CD4-positive, CD25-positive, alpha-beta regulatory T cell (primary cell): Measurements from ENCODE around the gene ATN1. TPM values are rescaled to one million over a fixed set of nuclear protein-coding genes. Genes with fewer than 3 reads are reported as not detected.

Experiments used
- ATAC-seq, 2 donors: fragments of 150-1000 bp; cut with Tn5 transposase; one replicate each; pipeline ENCODE4 v1.10.0; 2021; ENCODE audit warnings: low read depth in 2 of 2, moderate number of reproducible peaks in 2 of 2, moderate library complexity in 1 of 2
- DNase-seq, 3 donors: peaks; one replicate each; pipeline versions ENCODE4 v3.0.0 to v3.0.0-alpha.2; 2012 to 2022; ENCODE audit warnings: mixed read lengths in 1 of 3
- H3K27ac ChIP-seq: one replicate; pipeline ENCODE4 v1.7.0; 2013; ENCODE audit warnings: mild to moderate bottlenecking, low read length; ENCODE audit not compliant: insufficient read depth, poor library complexity, severe bottlenecking
- H3K27me3 ChIP-seq: one replicate; pipeline ENCODE4 v1.7.0; 2013; ENCODE audit warnings: low read length; ENCODE audit not compliant: control insufficient read depth, insufficient read depth
- H3K36me3 ChIP-seq: one replicate; pipeline ENCODE4 v1.7.0; 2013; ENCODE audit warnings: mild to moderate bottlenecking, low read length, moderate library complexity; ENCODE audit not compliant: control insufficient read depth, insufficient read depth
- H3K4me1 ChIP-seq: 2 replicates; pipeline ENCODE4 v1.7.0; 2013; ENCODE audit warnings: mild to moderate bottlenecking, low read length; ENCODE audit not compliant: insufficient read depth, control insufficient read depth, poor library complexity, severe bottlenecking
- H3K4me3 ChIP-seq: one replicate; pipeline ENCODE4 v1.7.0; 2013; ENCODE audit warnings: low read depth, mild to moderate bottlenecking, low read length, moderate library complexity
- H3K9me3 ChIP-seq, 2 experiments: 1 replicate in 1 of 2; 2 replicates in 1 of 2; pipeline ENCODE4 v1.7.0; 2013; ENCODE audit warnings: low read length in 2 of 2, mild to moderate bottlenecking in 1 of 2, moderate library complexity in 1 of 2; ENCODE audit not compliant: control insufficient read depth in 2 of 2
- H3K27ac Mint-ChIP-seq, 3 donors: one replicate each; pipeline ENCODE4 v1.8.0; 2020 to 2022; ENCODE audit warnings: mild to moderate bottlenecking in 3 of 3, mixed read lengths in 3 of 3, moderate library complexity in 2 of 3
- H3K27me3 Mint-ChIP-seq: one replicate; pipeline ENCODE4 v1.8.0; 2022; ENCODE audit warnings: mild to moderate bottlenecking, mixed read lengths
- H3K36me3 Mint-ChIP-seq: one replicate; pipeline ENCODE4 v1.8.0; 2020; ENCODE audit warnings: mixed read lengths
- H3K4me1 Mint-ChIP-seq, 4 donors: one replicate each; pipeline ENCODE4 v1.8.0; 2020 to 2022; ENCODE audit warnings: mixed read lengths in 4 of 4, mild to moderate bottlenecking in 1 of 4
- H3K4me3 Mint-ChIP-seq, 4 donors: one replicate each; pipeline ENCODE4 v1.8.0; 2020 to 2022; ENCODE audit warnings: mild to moderate bottlenecking in 4 of 4, mixed read lengths in 4 of 4, moderate library complexity in 3 of 4
- H3K9me3 Mint-ChIP-seq, 7 donors: one replicate each; pipeline ENCODE4 v1.8.0; 2020 to 2022; ENCODE audit warnings: mixed read lengths in 7 of 7, mild to moderate bottlenecking in 3 of 7, moderate library complexity in 2 of 7
- polyA plus RNA-seq, 4 donors: library from polyadenylated mRNA; unstranded; fragments of 300-500 nt; fragmentation: Illumina TruSeq; gene quantifications; one replicate each; pipeline ENCODE4 v1.2.3, GENCODE V29; 2021
- total RNA-seq: library from RNA; stranded (reverse); gene quantifications from one replicate; pipeline ENCODE4 v1.2.3, GENCODE V29; 2022

Gene ATN1
- total and polyA plus RNA-seq, 5 donors from 2014 or later: 0.17 to 27.5 (median 0.60) TPM

DNA sequence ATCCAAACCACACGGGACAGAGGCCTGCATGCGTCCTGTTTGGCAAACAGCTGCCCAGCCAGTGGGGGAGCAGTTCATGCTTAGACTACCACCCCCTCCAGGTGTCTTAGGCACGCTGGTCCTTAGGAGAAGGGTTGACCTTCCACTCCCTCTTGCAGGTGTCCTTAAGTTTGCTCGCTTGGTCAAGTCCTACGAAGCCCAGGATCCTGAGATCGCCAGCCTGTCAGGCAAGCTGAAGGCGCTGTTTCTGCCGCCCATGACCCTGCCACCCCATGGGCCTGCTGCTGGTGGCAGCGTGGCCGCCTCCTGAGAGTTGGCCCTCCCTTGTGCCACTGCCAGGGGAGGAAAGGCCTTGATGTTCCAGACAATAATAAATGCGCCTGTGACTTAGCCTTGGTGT is 17.9 kb downstream of the ATN1 start:
- peak overlapping the region; percentile 79 for H3K4me3 ChIP-seq
- no peak for ATAC-seq
- no peaks in the 10 kb centered on the region for H3K27me3 ChIP-seq
- H3K36me3 ChIP-seq: no peaks in the 10 kb centered on the region
- H3K27ac ChIP-seq: peak overlapping the region; percentile 98
- peak overlapping the region; percentile 88 to 99 (median 98) for H3K4me3 Mint-ChIP-seq
- peaks cover 12 to 81% (median 44%) of the 10 kb centered on the region in 4 donors for H3K4me1 Mint-ChIP-seq
- H3K9me3 ChIP-seq: no peaks in the 10 kb centered on the region
- peaks cover 81% of the 10 kb centered on the region for H3K4me1 ChIP-seq
- H3K27me3 Mint-ChIP-seq: peaks cover 4% of the 10 kb centered on the region
- H3K36me3 Mint-ChIP-seq: no peaks in the 10 kb centered on the region
- H3K27ac Mint-ChIP-seq: peak overlapping the region; percentile 97 to 99 (median 98)
- DNase-seq: no peak
- no peaks in the 10 kb centered on the region for H3K9me3 Mint-ChIP-seq

DNA sequence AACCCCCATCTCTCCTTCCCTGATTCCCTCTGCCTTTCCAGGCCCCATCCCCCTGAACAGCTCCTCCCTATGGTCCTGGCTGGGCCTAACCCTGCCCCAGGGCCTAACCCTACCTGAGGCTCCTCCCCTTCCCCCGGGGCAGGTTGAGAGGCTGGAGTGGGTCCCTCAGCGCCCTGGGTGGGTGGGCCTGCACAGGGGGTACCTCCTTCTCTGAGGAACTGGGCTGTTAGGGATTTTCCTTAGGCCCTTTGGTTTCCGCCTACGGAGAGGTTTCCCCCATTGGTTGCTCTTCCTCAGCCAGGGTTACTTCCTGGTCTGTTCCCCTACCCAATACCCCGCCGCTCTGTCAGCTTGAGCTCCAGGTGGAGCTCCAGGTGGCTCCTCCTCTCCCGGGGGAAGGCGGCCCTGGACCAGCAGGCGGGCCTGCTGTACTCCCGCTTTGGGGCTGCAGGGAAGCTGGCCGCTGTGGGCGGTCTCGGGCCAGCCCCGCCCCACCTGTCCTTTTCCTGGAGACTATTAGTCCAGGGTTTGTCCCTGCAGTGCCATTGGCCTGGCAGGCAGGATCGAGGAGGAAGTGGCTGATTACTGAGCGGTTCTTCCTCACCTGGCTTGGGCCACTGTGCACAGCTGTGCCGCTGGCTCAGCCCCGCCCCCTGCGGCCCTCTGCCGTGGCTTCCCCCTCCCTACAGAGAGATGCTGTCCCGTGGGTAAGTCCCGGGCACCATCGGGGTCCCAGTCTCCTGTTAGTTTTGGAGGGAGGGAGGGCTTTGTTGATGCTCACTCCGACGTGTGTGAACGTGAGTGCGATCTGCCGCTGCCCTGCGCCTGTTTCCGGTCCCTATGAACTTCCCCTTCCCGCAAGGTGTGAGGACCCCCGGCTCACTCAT is 18.5 kb downstream of the ATN1 start:
- peaks cover 14 to 84% (median 46%) of the 10 kb centered on the region in 4 donors for H3K4me1 Mint-ChIP-seq
- peaks cover 4% of the 10 kb centered on the region for H3K27me3 Mint-ChIP-seq
- H3K36me3 Mint-ChIP-seq: no peaks in the 10 kb centered on the region
- no peaks in the 10 kb centered on the region for H3K36me3 ChIP-seq
- H3K4me1 ChIP-seq: peaks cover 86% of the 10 kb centered on the region
- peak overlapping the region; percentile 98 for H3K27ac ChIP-seq
- peak; percentile 52 to 77 (median 73) for DNase-seq
- ATAC-seq: peak; percentile 3 to 4
- peak overlapping the region; percentile 88 to 99 (median 96) for H3K4me3 Mint-ChIP-seq
- no peaks in the 10 kb centered on the region for H3K27me3 ChIP-seq
- H3K27ac Mint-ChIP-seq: peak overlapping the region; percentile 97 to 99 (median 98)
- peak overlapping the region; percentile 58 for H3K4me3 ChIP-seq
- H3K9me3 Mint-ChIP-seq: no peaks in the 10 kb centered on the region
- H3K9me3 ChIP-seq: no peaks in the 10 kb centered on the region

DNA sequence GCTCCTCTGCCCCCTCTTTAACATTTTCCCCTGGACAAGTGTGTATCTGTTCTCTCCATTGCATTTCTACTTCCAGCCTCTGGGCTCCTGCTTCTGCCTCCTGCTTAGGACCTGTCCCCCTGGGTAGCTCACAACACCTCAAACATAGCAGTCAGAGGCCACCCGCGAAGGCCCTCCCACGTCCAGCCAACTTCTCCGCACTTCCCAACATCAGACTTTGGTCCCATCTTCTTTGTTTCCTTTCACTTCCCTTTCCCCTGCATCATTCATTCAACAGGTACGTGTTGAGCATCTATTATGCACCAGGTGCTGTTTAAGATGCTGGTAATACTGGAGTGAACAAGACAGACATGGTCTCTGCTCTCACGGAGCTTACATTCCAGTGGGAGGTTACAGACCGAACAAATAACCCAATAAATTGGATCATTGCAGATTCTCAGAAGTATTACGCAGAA is 19.2 kb downstream of the ATN1 start:
- Histone ChIP-seq H3K4me3 (peak overlapping the region; percentile 58), H3K9me3 (no peaks in the 10 kb centered on the region), H3K27me3 (no peaks in the 10 kb centered on the region), H3K36me3 (no peaks in the 10 kb centered on the region), H3K27ac (peak overlapping the region; percentile 98), H3K4me1 (peaks cover 90% of the 10 kb centered on the region)
- Mint-ChIP-seq H3K9me3 (no peaks in the 10 kb centered on the region), H3K27ac (peak overlapping the region; percentile 97 to 99 (median 98)), H3K4me3 (peak overlapping the region; percentile 88 to 99 (median 96)), H3K27me3 (peaks cover 4% of the 10 kb centered on the region), H3K36me3 (no peaks in the 10 kb centered on the region), H3K4me1 (peaks cover 14 to 84% (median 46%) of the 10 kb centered on the region in 4 donors)
- ATAC-seq (no peak), DNase-seq (no peak)

DNA sequence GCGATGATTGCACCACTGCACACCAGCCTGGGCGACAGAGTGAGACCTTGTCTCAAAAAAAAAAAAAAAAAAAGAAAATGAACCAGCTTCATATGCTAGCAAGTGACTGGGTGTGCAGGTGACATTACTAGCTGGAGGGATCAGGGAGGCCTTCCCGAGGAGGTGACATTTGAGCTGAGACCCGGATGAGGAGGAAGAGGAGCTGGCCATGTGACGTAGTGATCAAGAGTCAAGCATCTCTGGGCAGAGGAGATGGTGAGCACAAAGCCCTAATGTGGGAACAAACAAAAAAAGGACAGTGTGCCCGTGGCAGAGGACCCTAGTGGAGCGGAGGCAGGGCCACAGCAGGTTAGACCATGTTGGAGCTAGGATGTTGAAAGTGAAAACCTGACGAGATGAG is 19.9 kb downstream of the ATN1 start:
- Mint-ChIP-seq H3K27ac (peak overlapping the region; percentile 87 to 99 (median 97)), H3K4me3 (peak overlapping the region; percentile 76 to 99 (median 82)), H3K4me1 (peaks cover 14 to 79% (median 47%) of the 10 kb centered on the region in 4 donors), H3K27me3 (peaks cover 4% of the 10 kb centered on the region), H3K9me3 (no peaks in the 10 kb centered on the region), H3K36me3 (peaks cover 5% of the 10 kb centered on the region)
- Histone ChIP-seq H3K27ac (peak overlapping the region; percentile 98), H3K27me3 (no peaks in the 10 kb centered on the region), H3K4me3 (no peak overlapping the region), H3K36me3 (no peaks in the 10 kb centered on the region), H3K9me3 (no peaks in the 10 kb centered on the region), H3K4me1 (peaks cover 94% of the 10 kb centered on the region)
- DNase-seq: no peak
- ATAC-seq: no peak

DNA sequence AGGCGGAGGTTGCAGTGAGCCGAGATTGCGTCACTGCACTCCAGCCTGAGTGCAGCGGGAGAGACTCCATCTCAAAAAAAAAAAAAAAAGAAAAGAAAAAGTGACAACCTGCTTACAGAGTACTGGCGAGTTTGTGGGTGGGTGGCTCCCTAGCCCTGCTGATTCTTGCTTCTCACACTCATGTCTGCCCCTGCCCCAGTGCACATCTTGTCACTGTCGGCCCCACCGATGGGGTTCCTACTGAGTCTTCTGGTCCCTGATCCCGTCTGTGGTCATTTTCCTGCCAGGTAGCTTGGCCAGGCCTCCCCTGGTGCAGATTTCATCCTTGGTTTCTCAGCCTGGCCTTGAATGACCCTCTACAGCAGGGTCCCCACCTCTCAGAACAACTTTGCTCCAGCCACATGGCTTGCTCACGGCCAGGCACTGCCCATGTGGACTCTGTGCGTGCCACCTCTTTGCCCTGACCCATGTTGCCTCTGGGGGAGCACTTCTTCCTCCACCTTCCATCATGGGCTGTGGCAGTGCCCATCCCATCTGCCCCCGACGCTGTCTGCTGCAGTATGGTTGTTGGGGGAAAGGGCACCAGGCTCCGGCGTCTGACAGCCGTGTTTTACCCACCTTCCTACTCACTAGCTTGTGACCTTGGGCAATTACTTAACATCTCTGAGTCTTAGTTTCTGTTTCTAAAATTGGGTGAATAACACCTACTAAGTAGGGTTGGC is 21.3 kb downstream of the ATN1 start:
- Mint-ChIP-seq H3K27me3 (peaks cover 4% of the 10 kb centered on the region), H3K27ac (peak overlapping the region; percentile 97 to 99 (median 98)), H3K36me3 (peaks cover 11% of the 10 kb centered on the region), H3K4me3 (peak overlapping the region; percentile 84 to 99 (median 89)), H3K4me1 (peaks cover 8 to 80% (median 49%) of the 10 kb centered on the region in 4 donors), H3K9me3 (no peaks in the 10 kb centered on the region)
- Histone ChIP-seq H3K27me3 (no peaks in the 10 kb centered on the region), H3K27ac (peak overlapping the region; percentile 98), H3K4me3 (peak overlapping the region; percentile 61), H3K9me3 (no peaks in the 10 kb centered on the region), H3K4me1 (peaks cover 95% of the 10 kb centered on the region), H3K36me3 (no peaks in the 10 kb centered on the region)
- DNase-seq (peak in 2 of 3 donors; percentile 52 to 70), ATAC-seq (peak; percentile 13 to 17)

DNA sequence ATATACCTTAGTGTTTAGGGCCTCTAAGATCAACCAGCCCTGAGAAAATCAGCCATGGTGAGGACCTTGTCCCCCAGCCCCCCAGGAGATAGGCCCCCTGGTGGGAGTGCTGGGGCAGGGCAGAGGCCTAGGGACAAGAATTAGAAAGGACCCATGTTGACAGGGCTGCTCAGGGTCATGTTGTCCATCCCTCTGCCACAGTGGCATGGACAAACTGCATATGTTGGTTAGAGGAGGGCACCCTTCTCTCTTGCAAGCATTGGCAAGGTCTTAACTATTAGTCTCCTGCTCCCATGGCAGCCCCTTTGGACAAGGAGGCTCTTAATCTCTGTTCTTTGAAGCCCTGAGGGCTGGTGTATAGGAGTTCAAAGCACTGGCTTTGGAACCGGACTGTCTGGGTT is 22.6 kb downstream of the ATN1 start:
- Histone ChIP-seq H3K4me3 (peak overlapping the region; percentile 88), H3K36me3 (peaks cover 7% of the 10 kb centered on the region), H3K9me3 (no peaks in the 10 kb centered on the region), H3K4me1 (peaks cover 95% of the 10 kb centered on the region), H3K27ac (peak overlapping the region; percentile 98), H3K27me3 (no peaks in the 10 kb centered on the region)
- peaks cover 14% of the 10 kb centered on the region for H3K36me3 Mint-ChIP-seq
- ATAC-seq: no peak
- peak overlapping the region; percentile 96 to 99 (median 97) for H3K27ac Mint-ChIP-seq
- H3K4me1 Mint-ChIP-seq: peaks cover 8 to 82% (median 50%) of the 10 kb centered on the region in 4 donors
- H3K4me3 Mint-ChIP-seq: peak overlapping the region; percentile 88 to 99 (median 98)
- H3K27me3 Mint-ChIP-seq: peaks cover 4% of the 10 kb centered on the region
- H3K9me3 Mint-ChIP-seq: no peaks in the 10 kb centered on the region
- DNase-seq: peak in 2 of 3 donors; percentile 44 to 59

DNA sequence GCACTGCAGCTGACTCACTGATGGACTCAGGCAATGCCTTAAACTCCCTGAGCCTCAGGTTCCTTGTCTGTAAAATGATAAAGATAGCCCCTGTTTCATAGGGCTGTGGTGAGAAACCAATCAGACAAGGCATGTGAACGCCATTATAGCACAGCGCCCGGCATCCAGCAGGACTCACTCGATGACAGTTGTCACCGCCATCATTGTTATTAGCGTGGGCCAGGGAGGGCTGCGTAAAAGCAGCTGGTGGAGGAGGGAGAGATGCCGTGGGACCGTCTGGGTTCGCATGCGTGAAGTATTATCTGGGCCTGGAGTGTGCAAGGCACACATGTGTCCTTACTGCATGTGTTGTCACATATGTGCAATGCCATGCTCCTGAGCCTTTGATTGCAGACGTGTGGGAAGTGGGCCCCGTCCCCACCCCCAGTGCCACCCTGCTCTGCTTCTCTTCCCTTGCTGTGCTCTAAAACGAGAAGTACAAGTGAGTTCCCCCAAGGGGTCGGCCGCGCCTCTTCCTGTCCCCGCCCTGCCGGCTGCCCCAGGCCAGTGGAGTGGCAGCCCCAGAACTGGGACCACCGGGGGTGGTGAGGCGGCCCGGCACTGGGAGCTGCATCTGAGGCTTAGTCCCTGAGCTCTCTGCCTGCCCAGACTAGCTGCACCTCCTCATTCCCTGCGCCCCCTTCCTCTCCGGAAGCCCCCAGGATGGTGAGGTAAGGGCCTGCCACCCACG is 23.2 kb downstream of the ATN1 start, which contains the start of gene PTPN6:
Gene PTPN6, plus strand, starts transcription at position 546 of the 730 bp plus-strand sequence. Its CDS starts 157 bp downstream, at position 703.
- H3K4me3 ChIP-seq: peak within 1 kb of the TSS; percentile 88
- ATAC-seq: peak; percentile 48 to 57
- no peaks in the 10 kb centered on the region for H3K9me3 ChIP-seq
- peak within 1 kb of the TSS; percentile 96 to 99 (median 97) for H3K27ac Mint-ChIP-seq
- H3K4me1 Mint-ChIP-seq: peaks cover 8 to 82% (median 52%) of the 10 kb centered on the region in 4 donors
- H3K27ac ChIP-seq: peak within 1 kb of the TSS; percentile 98
- peak within 1 kb of the TSS; percentile 88 to 99 (median 98) for H3K4me3 Mint-ChIP-seq
- peaks cover 9% of the 10 kb centered on the region for H3K36me3 ChIP-seq
- H3K36me3 Mint-ChIP-seq: peaks cover 20% of the 10 kb centered on the region
- H3K27me3 Mint-ChIP-seq: peaks cover 4% of the 10 kb centered on the region
- no peaks in the 10 kb centered on the region for H3K27me3 ChIP-seq
- DNase-seq: peak in 2 of 3 donors; percentile 62 to 85
- no peaks in the 10 kb centered on the region for H3K9me3 Mint-ChIP-seq
- peaks cover 95% of the 10 kb centered on the region for H3K4me1 ChIP-seq
